ENCODE measurements around the gene EWSR1. TPM values are rescaled to one million over a fixed set of nuclear protein-coding genes. Genes with fewer than 3 reads are reported as not detected.

The EWSR1 gene
- total RNA-seq, 4 donors from 2014 or later: 183 to 203 (median 198) TPM

DNA sequence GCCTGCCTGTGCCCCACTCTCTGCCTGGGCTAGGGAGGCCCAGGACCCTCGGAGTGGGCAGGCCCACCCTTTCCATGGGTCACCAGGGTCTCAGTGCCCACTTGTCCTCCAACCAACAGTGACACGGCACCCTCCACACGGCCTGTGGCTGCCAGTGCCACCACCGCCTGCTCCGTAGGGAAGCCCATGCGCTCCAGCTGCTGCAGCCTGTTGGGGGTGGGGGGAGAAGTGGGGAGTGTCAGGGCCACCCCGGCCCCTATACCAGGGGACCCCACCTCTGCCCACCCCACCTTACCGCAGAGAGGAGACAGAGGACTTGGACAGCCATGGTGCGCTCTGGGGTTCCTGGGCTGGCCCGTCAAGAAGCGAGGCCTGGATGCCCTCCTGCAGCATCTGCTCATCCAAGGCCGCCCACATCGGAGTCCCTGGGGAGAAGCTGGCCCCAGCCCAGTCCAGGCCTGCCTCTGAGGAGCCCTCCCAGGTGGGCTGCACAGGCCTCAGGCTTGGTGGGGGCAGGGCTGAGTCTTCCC, 8.0 kb upstream of the EWSR1 start:
- Histone ChIP-seq H3K9me3 (no peaks in the 10 kb centered on the region), H3K4me1 (no peaks in the 10 kb centered on the region), H3K4me3 (no peak overlapping the region), H3K27me3 (no peaks in the 10 kb centered on the region), H3K27ac (replicated peaks in 1 of 4) (no peak overlapping the region), H3K36me3 (peaks cover 7 to 46% (median 40%) of the 10 kb centered on the region in 4 donors)
- intact Hi-C loops (cut with DNase I): no loop called here
- 88% methylated on average over 4 of the region's 13 CpGs for WGBS
- no peak for DNase-seq (ENCODE audit: extremely low spot score)
- no peak for TF ChIP-seq POLR2AphosphoS5 (IDR thresholded peaks at IDR 0.05)

DNA sequence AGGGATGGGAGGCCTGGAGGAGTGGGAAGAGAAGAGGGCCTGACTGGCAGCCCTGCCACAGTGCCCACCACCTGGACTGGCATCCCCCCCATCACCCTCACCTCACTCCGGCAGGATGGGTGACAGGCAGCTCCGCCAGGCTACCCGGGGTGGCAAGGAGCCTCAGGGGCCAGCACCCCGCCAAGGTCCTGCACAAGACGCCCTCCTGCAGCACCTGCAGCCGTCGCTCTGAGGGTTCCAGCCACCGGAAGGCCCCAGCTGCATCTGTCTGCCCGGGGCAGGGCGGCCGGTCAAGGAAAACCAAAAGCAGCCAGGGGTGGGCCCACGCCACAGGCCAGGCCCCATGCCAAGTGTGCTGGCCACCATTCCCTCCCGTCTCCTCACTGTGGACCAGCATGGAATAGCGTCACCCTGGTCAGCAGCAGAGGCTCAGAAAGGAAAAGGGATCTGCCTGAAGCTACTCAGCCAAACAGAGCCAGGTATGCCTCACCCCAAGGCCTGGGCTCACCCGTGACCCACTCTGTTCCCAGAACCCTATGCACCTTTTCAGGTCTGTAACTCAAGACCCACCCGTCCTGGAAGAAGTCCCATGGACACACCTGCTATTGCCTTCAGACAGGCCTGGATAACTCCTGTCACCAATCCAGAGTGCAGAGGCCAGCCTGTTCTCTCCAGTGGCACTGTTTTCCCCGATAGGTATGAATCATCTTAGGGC, 7.3 kb upstream of the EWSR1 start:
- Histone ChIP-seq H3K27me3 (no peaks in the 10 kb centered on the region), H3K27ac (replicated peaks in 1 of 4) (no peak overlapping the region), H3K4me1 (peaks cover 0 to 2% (median 1%) of the 10 kb centered on the region in 4 donors), H3K36me3 (peaks cover 14 to 53% (median 46%) of the 10 kb centered on the region in 4 donors), H3K4me3 (no peak overlapping the region), H3K9me3 (no peaks in the 10 kb centered on the region)
- intact Hi-C loops (cut with DNase I): no loop called here
- no peak for DNase-seq (ENCODE audit: extremely low spot score)
- no peak for TF ChIP-seq EP300 (IDR thresholded peaks at IDR 0.05)
- 85% methylated on average over 7 of the region's 17 CpGs for WGBS

DNA sequence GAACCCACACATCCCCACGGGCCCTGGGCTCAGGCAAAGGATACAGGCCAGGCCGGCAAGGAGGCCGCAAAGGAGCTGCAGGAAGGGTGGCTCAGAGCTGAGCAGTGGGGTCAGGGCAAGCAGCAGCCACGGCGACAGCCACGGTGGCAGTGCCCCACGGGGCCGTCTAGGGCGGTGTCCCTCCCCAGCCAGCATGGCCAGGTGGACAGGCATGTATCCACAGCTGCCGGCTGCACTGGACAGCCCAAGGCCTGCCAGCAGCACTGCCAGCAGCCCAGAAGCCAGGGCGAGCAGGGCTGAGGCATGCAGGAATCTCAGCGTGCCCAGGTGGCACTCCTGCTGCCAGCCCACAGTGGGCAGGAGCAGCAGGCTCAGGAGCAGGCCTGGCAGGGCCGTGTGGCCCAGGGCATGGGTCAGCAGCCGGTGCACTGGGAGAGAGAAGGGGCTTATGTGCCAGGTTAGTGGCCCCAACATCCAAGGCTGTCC, 4.2 kb upstream of the EWSR1 start:
- peaks cover 14 to 50% (median 47%) of the 10 kb centered on the region in 4 donors for H3K36me3 ChIP-seq
- no peak for DNase-seq (ENCODE audit: extremely low spot score)
- peaks cover 12 to 20% (median 17%) of the 10 kb centered on the region in 4 donors for H3K4me1 ChIP-seq

DNA sequence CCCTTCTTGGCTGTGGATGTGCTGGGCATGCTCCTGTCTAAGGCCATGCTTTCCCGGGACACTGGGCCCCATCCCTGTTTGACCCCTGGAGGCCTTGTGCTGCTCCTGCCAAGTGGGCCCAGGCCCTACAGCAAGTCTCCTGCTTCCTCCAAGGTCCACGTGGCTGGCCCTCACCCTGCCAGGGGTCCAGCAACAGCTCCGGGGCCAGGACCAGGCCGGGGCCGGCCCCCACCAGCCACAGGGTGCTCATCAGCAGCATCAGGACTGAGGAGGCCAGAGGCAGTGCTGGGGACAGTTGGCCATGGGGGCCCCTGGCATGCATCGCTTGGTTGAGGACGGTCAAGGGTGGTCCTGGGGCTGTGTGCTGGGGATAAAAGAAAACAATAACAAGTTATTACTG, 2.8 kb upstream of the EWSR1 start:
- H3K4me1 ChIP-seq: peaks cover 20 to 34% (median 30%) of the 10 kb centered on the region in 4 donors
- peaks cover 13 to 36% (median 33%) of the 10 kb centered on the region in 4 donors for H3K36me3 ChIP-seq
- H3K27ac ChIP-seq (replicated peaks in 1 of 4): no peak overlapping the region
- TF ChIP-seq, protein P1, sequence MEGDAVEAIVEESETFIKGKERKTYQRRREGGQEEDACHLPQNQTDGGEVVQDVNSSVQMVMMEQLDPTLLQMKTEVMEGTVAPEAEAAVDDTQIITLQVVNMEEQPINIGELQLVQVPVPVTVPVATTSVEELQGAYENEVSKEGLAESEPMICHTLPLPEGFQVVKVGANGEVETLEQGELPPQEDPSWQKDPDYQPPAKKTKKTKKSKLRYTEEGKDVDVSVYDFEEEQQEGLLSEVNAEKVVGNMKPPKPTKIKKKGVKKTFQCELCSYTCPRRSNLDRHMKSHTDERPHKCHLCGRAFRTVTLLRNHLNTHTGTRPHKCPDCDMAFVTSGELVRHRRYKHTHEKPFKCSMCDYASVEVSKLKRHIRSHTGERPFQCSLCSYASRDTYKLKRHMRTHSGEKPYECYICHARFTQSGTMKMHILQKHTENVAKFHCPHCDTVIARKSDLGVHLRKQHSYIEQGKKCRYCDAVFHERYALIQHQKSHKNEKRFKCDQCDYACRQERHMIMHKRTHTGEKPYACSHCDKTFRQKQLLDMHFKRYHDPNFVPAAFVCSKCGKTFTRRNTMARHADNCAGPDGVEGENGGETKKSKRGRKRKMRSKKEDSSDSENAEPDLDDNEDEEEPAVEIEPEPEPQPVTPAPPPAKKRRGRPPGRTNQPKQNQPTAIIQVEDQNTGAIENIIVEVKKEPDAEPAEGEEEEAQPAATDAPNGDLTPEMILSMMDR (IDR thresholded peaks at IDR 0.05): no peak
- TF ChIP-seq POLR2A (IDR thresholded peaks at IDR 0.05; ENCODE audit: low read depth) (no peak), POLR2AphosphoS5 (IDR thresholded peaks at IDR 0.05) (no peak), EP300 (IDR thresholded peaks at IDR 0.05) (no peak)
- H3K27me3 ChIP-seq: no peaks in the 10 kb centered on the region
- no peak overlapping the region for H3K4me3 ChIP-seq
- no peak for DNase-seq (ENCODE audit: extremely low spot score)
- H3K9me3 ChIP-seq: no peaks in the 10 kb centered on the region
- intact Hi-C loops (cut with DNase I): no loop called here
- WGBS: 92% methylated on average over 5 of the region's 7 CpGs

More for the DNA sequence above, 4.2 kb upstream of the EWSR1 start:
- TF ChIP-seq, protein P1 (IDR thresholded peaks at IDR 0.05): no peak
- TF ChIP-seq EP300 (IDR thresholded peaks at IDR 0.05): no peak
- no peak for TF ChIP-seq POLR2AphosphoS5 (IDR thresholded peaks at IDR 0.05)
- no peak for TF ChIP-seq POLR2A (IDR thresholded peaks at IDR 0.05; ENCODE audit: low read depth)
- H3K9me3 ChIP-seq: no peaks in the 10 kb centered on the region
- no peak overlapping the region for H3K4me3 ChIP-seq
- H3K27me3 ChIP-seq: no peaks in the 10 kb centered on the region
- no peak overlapping the region for H3K27ac ChIP-seq (replicated peaks in 1 of 4)
- WGBS: 73% methylated on average over 9 of the region's 14 CpGs
- intact Hi-C loops (cut with DNase I): no loop called here

DNA sequence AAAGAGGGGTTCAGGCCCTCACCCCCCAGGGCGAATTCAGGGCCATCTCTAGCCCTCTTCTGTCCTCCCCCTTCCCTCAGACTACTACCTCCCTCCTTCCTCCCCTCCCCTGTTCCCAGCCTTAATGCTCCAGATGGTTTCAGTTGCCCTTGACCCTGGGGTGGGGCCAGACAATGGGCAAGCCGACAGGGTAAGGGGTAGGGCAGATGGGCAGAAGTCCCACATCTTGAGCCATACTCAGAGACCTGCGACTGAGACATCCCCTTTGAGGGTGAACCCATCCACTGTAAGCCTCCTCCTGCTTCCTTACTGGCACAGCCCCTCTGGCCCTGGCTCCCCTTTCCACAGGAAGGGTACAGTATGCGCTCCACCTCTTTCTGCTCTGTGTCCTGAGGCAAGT, 2.1 kb upstream of the EWSR1 start:
- DNase-seq (ENCODE audit: extremely low spot score): no peak
- peak overlapping the region in 2 of 4 donors; percentile 25 to 100 for H3K27ac ChIP-seq (replicated peaks in 1 of 4)
- TF ChIP-seq POLR2AphosphoS5 (IDR thresholded peaks at IDR 0.05) (no peak), POLR2A (IDR thresholded peaks at IDR 0.05; ENCODE audit: low read depth) (no peak), EP300 (IDR thresholded peaks at IDR 0.05) (no peak)
- TF ChIP-seq, protein P1 (IDR thresholded peaks at IDR 0.05): no peak
- H3K36me3 ChIP-seq: peaks cover 7 to 31% (median 29%) of the 10 kb centered on the region in 4 donors
- 63% methylated on average over 4 of the region's 4 CpGs for WGBS
- intact Hi-C loops (cut with DNase I): no loop called here
- H3K4me3 ChIP-seq: no peak overlapping the region
- H3K4me1 ChIP-seq: peaks cover 26 to 40% (median 37%) of the 10 kb centered on the region in 4 donors
- H3K9me3 ChIP-seq: no peaks in the 10 kb centered on the region
- H3K27me3 ChIP-seq: no peaks in the 10 kb centered on the region
